GM23338 (cell line): ENCODE measurements around the gene TMEM30A. TPM values are rescaled to one million over a fixed set of nuclear protein-coding genes. Genes with fewer than 3 reads are reported as not detected.

Experiments
- ATAC-seq: fragments of 200-7000 bp; cut with Tn5 transposase; 3 replicates; pipeline ENCODE4 v1.9.1; 2020
- DNase-seq: peaks from one replicate; pipeline ENCODE4 v3.0.0-alpha.2; 2015; ENCODE audit warnings: low spot score
- H2AFZ ChIP-seq: fragments of 200-600 bp; sonication (generic); 2 replicates; pipeline ENCODE4 v1.8.0; 2016; ENCODE audit warnings: antibody characterized with exemption, mild to moderate bottlenecking, moderate library complexity
- H3F3A ChIP-seq: fragments of 200-600 bp; sonication (generic); replicated peaks from 2 replicates; pipeline ENCODE4 v1.8.0; 2017; ENCODE audit warnings: antibody characterized with exemption, mixed run types, low read depth
- H3K27ac ChIP-seq: fragments of 200-600 bp; sonication (generic); 2 replicates; pipeline ENCODE4 v1.6.1; 2016; ENCODE audit warnings: low read depth
- H3K27me3 ChIP-seq: fragments of 200-600 bp; sonication (generic); 2 replicates; pipeline ENCODE4 v1.8.0; 2016; ENCODE audit warnings: mild to moderate bottlenecking, mixed run types, moderate library complexity; ENCODE audit not compliant: insufficient read depth
- H3K36me3 ChIP-seq: fragments of 200-600 bp; sonication (generic); 2 replicates; pipeline ENCODE4 v1.8.0; 2016; ENCODE audit warnings: mild to moderate bottlenecking; ENCODE audit not compliant: insufficient read depth
- H3K4me1 ChIP-seq: fragments of 200-600 bp; sonication (generic); 2 replicates; pipeline ENCODE4 v1.8.0; 2016; ENCODE audit warnings: mild to moderate bottlenecking, moderate library complexity; ENCODE audit not compliant: insufficient read depth
- H3K4me2 ChIP-seq: fragments of 200-600 bp; sonication (generic); 2 replicates; pipeline ENCODE4 v1.7.1; 2017; ENCODE audit warnings: mixed run types
- H3K4me3 ChIP-seq: fragments of 200-600 bp; sonication (generic); 2 replicates; pipeline ENCODE4 v1.6.1; 2016; ENCODE audit warnings: mixed run types
- H3K79me2 ChIP-seq: fragments of 200-600 bp; sonication (generic); replicated peaks from 2 replicates; pipeline ENCODE4 v1.8.0; 2017; ENCODE audit warnings: mild to moderate bottlenecking; ENCODE audit not compliant: insufficient read depth
- H3K9me2 ChIP-seq: fragments of 200-600 bp; sonication (generic); 2 replicates; pipeline ENCODE4 v1.8.0; 2017; ENCODE audit not compliant: insufficient read depth
- H4K20me1 ChIP-seq: fragments of 200-600 bp; sonication (generic); replicated peaks from 2 replicates; pipeline ENCODE4 v1.8.0; 2017; ENCODE audit warnings: mild to moderate bottlenecking; ENCODE audit not compliant: insufficient read depth
- H3K27ac Mint-ChIP-seq: 2 replicates; pipeline ENCODE4 v1.8.0; 2020; ENCODE audit warnings: inconsistent platforms, mild to moderate bottlenecking, moderate library complexity, mixed read lengths
- H3K27me3 Mint-ChIP-seq: 3 replicates; pipeline ENCODE4 v1.8.0; 2022; ENCODE audit warnings: low read depth, mild to moderate bottlenecking, moderate library complexity, mixed read lengths, inconsistent platforms; ENCODE audit not compliant: insufficient read depth, poor library complexity
- H3K36me3 Mint-ChIP-seq: 3 replicates; pipeline ENCODE4 v1.8.0; 2021; ENCODE audit warnings: low read depth, mild to moderate bottlenecking, inconsistent platforms, moderate library complexity, mixed read lengths
- H3K4me1 Mint-ChIP-seq: 3 replicates; pipeline ENCODE4 v1.8.0; 2020; ENCODE audit warnings: mild to moderate bottlenecking, inconsistent platforms, mixed read lengths
- H3K4me3 Mint-ChIP-seq: 3 replicates; pipeline ENCODE4 v1.8.0; 2021; ENCODE audit warnings: moderate library complexity, mild to moderate bottlenecking, inconsistent platforms, mixed read lengths
- H3K9me3 Mint-ChIP-seq: 3 replicates; pipeline ENCODE4 v1.8.0; 2020; ENCODE audit warnings: moderate library complexity, mild to moderate bottlenecking, inconsistent platforms, mixed read lengths
- EZH2phosphoT487 ChIP-seq: fragments of 200-600 bp; sonication (generic); IDR thresholded peaks from one replicate; pipeline ENCODE4 v1.8.1; 2018; ENCODE audit warnings: antibody characterized with exemption; ENCODE audit not compliant: unreplicated experiment
- JUNB ChIP-seq: IDR thresholded peaks from one replicate; pipeline ENCODE4 v1.6.1; 2016; ENCODE audit warnings: antibody characterized with exemption; ENCODE audit not compliant: unreplicated experiment
- POLR2AphosphoS5 ChIP-seq: IDR thresholded peaks from 2 replicates; pipeline ENCODE4 v1.6.1; 2016; ENCODE audit warnings: antibody characterized with exemption, low read depth
- STAT1 ChIP-seq: IDR thresholded peaks from one replicate; pipeline ENCODE4 v1.6.1; 2016; ENCODE audit warnings: antibody characterized with exemption; ENCODE audit not compliant: unreplicated experiment
- ZNF114 ChIP-seq: fragments of 250-450 bp; sonication (Bioruptor Pico); IDR thresholded peaks from 2 replicates; pipeline ENCODE4 v1.5.0; 2020; ENCODE audit warnings: mild to moderate bottlenecking, moderate library complexity
- polyA plus RNA-seq: library from polyadenylated mRNA; unstranded; fragments of >200 nt; fragmentation: Nextera tagmentation; extraction: Ambion mirVana; gene quantifications from 2 replicates; pipeline ENCODE4 v1.2.1, GENCODE V29; 2016
- total RNA-seq: library from RNA; depleted of rRNA; stranded (reverse); fragments of >200 nt; shearing (Covaris generic); gene quantifications from 2 replicates; pipeline ENCODE4 v1.2.3, GENCODE V29; 2014
- TF ChIP-seq, protein P1 (sequence below): IDR thresholded peaks from one replicate; pipeline ENCODE4 v1.6.1; 2018; ENCODE audit warnings: antibody characterized with exemption; ENCODE audit not compliant: unreplicated experiment
- TF ChIP-seq, protein P2 (sequence below): IDR thresholded peaks from 2 replicates; pipeline ENCODE4 v1.6.1; 2016; ENCODE audit warnings: antibody characterized with exemption
- TF ChIP-seq, protein P3 (sequence below), 2 experiments: fragments of 200-600 bp in 1 of 2; sonication (generic) in 1 of 2; conservative IDR thresholded peaks; 2 replicates each; pipeline versions ENCODE4 v1.5.1 to v1.6.1; 2016 to 2017; ENCODE audit warnings: antibody characterized with exemption in 2 of 2, low read depth in 2 of 2, mild to moderate bottlenecking in 2 of 2, moderate library complexity in 1 of 2
- TF ChIP-seq, protein P4 (sequence below): fragments of 250-450 bp; sonication (Bioruptor Pico); IDR thresholded peaks from 2 replicates; pipeline ENCODE4 v1.5.0; 2020; ENCODE audit warnings: mild to moderate bottlenecking, moderate library complexity

The TMEM30A gene
- total and polyA plus RNA-seq, 2 experiments from 2014 or later: 61.7 to 99.9 TPM

DNA sequence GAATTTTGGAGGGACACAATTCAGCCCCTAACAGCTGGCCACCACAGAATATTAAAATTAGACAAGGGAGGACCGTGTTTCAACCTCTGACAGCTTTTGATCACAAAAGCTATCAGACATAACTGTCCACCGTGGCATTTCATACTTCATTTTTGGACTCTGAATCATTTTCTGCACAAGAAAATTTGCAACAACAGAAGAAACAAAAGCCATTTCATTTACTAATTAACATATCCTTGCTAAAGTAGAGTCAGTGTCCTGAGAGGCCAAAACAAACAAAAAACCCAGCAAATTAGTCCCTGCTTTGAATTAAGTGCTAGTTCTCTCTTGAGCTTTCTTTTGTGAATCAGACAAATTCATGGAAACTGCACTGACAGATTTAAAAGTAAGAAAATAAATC lies 61.2 kb downstream of the TMEM30A start:
- H3K36me3 Mint-ChIP-seq: no peaks in the 10 kb centered on the region
- no peaks in the 10 kb centered on the region for H3K9me3 Mint-ChIP-seq
- peak overlapping the region; percentile 18 for H2AFZ ChIP-seq
- H3F3A ChIP-seq: no peaks in the 10 kb centered on the region
- TF ChIP-seq ZNF114: no peak
- TF ChIP-seq, protein P1, sequence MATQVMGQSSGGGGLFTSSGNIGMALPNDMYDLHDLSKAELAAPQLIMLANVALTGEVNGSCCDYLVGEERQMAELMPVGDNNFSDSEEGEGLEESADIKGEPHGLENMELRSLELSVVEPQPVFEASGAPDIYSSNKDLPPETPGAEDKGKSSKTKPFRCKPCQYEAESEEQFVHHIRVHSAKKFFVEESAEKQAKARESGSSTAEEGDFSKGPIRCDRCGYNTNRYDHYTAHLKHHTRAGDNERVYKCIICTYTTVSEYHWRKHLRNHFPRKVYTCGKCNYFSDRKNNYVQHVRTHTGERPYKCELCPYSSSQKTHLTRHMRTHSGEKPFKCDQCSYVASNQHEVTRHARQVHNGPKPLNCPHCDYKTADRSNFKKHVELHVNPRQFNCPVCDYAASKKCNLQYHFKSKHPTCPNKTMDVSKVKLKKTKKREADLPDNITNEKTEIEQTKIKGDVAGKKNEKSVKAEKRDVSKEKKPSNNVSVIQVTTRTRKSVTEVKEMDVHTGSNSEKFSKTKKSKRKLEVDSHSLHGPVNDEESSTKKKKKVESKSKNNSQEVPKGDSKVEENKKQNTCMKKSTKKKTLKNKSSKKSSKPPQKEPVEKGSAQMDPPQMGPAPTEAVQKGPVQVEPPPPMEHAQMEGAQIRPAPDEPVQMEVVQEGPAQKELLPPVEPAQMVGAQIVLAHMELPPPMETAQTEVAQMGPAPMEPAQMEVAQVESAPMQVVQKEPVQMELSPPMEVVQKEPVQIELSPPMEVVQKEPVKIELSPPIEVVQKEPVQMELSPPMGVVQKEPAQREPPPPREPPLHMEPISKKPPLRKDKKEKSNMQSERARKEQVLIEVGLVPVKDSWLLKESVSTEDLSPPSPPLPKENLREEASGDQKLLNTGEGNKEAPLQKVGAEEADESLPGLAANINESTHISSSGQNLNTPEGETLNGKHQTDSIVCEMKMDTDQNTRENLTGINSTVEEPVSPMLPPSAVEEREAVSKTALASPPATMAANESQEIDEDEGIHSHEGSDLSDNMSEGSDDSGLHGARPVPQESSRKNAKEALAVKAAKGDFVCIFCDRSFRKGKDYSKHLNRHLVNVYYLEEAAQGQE: no peak
- TF ChIP-seq, protein P2, sequence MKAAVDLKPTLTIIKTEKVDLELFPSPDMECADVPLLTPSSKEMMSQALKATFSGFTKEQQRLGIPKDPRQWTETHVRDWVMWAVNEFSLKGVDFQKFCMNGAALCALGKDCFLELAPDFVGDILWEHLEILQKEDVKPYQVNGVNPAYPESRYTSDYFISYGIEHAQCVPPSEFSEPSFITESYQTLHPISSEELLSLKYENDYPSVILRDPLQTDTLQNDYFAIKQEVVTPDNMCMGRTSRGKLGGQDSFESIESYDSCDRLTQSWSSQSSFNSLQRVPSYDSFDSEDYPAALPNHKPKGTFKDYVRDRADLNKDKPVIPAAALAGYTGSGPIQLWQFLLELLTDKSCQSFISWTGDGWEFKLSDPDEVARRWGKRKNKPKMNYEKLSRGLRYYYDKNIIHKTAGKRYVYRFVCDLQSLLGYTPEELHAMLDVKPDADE: no peak
- TF ChIP-seq JUNB: no peak
- TF ChIP-seq, protein P3, sequence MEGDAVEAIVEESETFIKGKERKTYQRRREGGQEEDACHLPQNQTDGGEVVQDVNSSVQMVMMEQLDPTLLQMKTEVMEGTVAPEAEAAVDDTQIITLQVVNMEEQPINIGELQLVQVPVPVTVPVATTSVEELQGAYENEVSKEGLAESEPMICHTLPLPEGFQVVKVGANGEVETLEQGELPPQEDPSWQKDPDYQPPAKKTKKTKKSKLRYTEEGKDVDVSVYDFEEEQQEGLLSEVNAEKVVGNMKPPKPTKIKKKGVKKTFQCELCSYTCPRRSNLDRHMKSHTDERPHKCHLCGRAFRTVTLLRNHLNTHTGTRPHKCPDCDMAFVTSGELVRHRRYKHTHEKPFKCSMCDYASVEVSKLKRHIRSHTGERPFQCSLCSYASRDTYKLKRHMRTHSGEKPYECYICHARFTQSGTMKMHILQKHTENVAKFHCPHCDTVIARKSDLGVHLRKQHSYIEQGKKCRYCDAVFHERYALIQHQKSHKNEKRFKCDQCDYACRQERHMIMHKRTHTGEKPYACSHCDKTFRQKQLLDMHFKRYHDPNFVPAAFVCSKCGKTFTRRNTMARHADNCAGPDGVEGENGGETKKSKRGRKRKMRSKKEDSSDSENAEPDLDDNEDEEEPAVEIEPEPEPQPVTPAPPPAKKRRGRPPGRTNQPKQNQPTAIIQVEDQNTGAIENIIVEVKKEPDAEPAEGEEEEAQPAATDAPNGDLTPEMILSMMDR (conservative IDR thresholded peaks at IDR 0.05; ENCODE audit: low read depth in 2 of 2): no peak
- TF ChIP-seq, protein P4, sequence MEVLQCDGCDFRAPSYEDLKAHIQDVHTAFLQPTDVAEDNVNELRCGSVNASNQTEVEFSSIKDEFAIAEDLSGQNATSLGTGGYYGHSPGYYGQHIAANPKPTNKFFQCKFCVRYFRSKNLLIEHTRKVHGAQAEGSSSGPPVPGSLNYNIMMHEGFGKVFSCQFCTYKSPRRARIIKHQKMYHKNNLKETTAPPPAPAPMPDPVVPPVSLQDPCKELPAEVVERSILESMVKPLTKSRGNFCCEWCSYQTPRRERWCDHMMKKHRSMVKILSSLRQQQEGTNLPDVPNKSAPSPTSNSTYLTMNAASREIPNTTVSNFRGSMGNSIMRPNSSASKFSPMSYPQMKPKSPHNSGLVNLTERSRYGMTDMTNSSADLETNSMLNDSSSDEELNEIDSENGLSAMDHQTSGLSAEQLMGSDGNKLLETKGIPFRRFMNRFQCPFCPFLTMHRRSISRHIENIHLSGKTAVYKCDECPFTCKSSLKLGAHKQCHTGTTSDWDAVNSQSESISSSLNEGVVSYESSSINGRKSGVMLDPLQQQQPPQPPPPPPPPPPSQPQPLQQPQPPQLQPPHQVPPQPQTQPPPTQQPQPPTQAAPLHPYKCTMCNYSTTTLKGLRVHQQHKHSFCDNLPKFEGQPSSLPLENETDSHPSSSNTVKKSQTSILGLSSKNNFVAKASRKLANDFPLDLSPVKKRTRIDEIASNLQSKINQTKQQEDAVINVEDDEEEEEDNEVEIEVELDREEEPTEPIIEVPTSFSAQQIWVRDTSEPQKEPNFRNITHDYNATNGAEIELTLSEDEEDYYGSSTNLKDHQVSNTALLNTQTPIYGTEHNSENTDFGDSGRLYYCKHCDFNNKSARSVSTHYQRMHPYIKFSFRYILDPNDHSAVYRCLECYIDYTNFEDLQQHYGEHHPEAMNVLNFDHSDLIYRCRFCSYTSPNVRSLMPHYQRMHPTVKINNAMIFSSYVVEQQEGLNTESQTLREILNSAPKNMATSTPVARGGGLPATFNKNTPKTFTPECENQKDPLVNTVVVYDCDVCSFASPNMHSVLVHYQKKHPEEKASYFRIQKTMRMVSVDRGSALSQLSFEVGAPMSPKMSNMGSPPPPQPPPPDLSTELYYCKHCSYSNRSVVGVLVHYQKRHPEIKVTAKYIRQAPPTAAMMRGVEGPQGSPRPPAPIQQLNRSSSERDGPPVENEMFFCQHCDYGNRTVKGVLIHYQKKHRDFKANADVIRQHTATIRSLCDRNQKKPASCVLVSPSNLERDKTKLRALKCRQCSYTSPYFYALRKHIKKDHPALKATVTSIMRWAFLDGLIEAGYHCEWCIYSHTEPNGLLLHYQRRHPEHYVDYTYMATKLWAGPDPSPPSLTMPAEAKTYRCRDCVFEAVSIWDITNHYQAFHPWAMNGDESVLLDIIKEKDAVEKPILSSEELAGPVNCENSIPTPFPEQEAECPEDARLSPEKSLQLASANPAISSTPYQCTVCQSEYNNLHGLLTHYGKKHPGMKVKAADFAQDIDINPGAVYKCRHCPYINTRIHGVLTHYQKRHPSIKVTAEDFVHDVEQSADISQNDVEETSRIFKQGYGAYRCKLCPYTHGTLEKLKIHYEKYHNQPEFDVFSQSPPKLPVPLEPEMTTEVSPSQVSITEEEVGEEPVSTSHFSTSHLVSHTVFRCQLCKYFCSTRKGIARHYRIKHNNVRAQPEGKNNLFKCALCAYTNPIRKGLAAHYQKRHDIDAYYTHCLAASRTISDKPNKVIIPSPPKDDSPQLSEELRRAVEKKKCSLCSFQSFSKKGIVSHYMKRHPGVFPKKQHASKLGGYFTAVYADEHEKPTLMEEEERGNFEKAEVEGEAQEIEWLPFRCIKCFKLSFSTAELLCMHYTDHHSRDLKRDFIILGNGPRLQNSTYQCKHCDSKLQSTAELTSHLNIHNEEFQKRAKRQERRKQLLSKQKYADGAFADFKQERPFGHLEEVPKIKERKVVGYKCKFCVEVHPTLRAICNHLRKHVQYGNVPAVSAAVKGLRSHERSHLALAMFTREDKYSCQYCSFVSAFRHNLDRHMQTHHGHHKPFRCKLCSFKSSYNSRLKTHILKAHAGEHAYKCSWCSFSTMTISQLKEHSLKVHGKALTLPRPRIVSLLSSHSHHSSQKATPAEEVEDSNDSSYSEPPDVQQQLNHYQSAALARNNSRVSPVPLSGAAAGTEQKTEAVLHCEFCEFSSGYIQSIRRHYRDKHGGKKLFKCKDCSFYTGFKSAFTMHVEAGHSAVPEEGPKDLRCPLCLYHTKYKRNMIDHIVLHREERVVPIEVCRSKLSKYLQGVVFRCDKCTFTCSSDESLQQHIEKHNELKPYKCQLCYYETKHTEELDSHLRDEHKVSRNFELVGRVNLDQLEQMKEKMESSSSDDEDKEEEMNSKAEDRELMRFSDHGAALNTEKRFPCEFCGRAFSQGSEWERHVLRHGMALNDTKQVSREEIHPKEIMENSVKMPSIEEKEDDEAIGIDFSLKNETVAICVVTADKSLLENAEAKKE (CRISPR knock-in tag): no peak
- no peak for TF ChIP-seq STAT1
- TF ChIP-seq EZH2phosphoT487: no peak
- no peak for TF ChIP-seq POLR2AphosphoS5
- ATAC-seq: no peak
- no peak overlapping the region for H3K4me3 ChIP-seq
- no peak overlapping the region for H3K4me2 ChIP-seq
- no peak overlapping the region for H3K4me3 Mint-ChIP-seq
- H3K4me1 ChIP-seq: peaks cover 15% of the 10 kb centered on the region; the same call in 1 of the 2 replicates
- H4K20me1 ChIP-seq: no peaks in the 10 kb centered on the region
- H3K27me3 ChIP-seq: no peaks in the 10 kb centered on the region
- no peaks in the 10 kb centered on the region for H3K36me3 ChIP-seq
- H3K79me2 ChIP-seq: no peaks in the 10 kb centered on the region
- no peak overlapping the region for H3K27ac ChIP-seq
- H3K4me1 Mint-ChIP-seq: peaks cover 18% of the 10 kb centered on the region; the same call in 2 of the 3 replicates
- H3K27ac Mint-ChIP-seq: no peak overlapping the region
- H3K27me3 Mint-ChIP-seq: no peaks in the 10 kb centered on the region
- no peaks in the 10 kb centered on the region for H3K9me2 ChIP-seq
- DNase-seq: no peak
